ENCODE results near the gene UCN. TPM values are rescaled to one million over a fixed set of nuclear protein-coding genes. Genes with fewer than 3 reads are reported as not detected.
A peak's percentile ranks its signal among the peaks of the same experiment; 100 is the strongest.
"Not testable (repeated sequence)": the region's sequence is repeated elsewhere in the genome, so short reads cannot be mapped to it uniquely, and the experiment has no call there.

Gene UCN
- total and polyA plus RNA-seq, 2 donors (not counting 1 experiment from before 2014, with no cell fraction given) = 3.6 to 4.5 TPM

- no peaks in the 10 kb centered on the region for H3K27me3 Mint-ChIP-seq
- H3K4me3 Mint-ChIP-seq = peak overlapping the region; percentile 99
- WGBS (ENCODE audit: insufficient coverage) = 0% methylated on average over 8 of the region's 10 CpGs
- peak overlapping the region; percentile 97 for H3K27ac Mint-ChIP-seq
- no peak for TF ChIP-seq EZH2 (IDR thresholded peaks at IDR 0.05; ENCODE audit: borderline replicate concordance, insufficient read depth, low read depth, low read length, poor library complexity, severe bottlenecking)
- TF ChIP-seq CTCF (IDR thresholded peaks at IDR 0.05) = no peak
- peaks cover 3 to 19% of the 10 kb centered on the region in 2 experiments for H3K36me3 ChIP-seq (replicated peaks in 1 of 2; ENCODE audit: control extremely low read depth in 1 of 2, control insufficient read depth in 1 of 2, extremely low read depth in 1 of 2, insufficient read depth in 2 of 2, low read length in 1 of 2)
- ChIA-PET POLR2A (interaction anchor here (0.7 to 2.1 kb wide), 5 partner anchors 34 to 106 kb away, joined by 3 to 9 read pairs (median 4); partner anchors contain the start of genes GTF3C2, NRBP1, PPM1G and ZNF513), CTCF (interaction anchor here (0.8 to 3.7 kb wide), 4 partner anchors 19 to 49 kb away, joined by 3 to 24 read pairs (median 5); partner anchors contain the start of gene SNX17)
- peak; percentile 32 for ATAC-seq (ENCODE audit: low read depth)
- H2AFZ ChIP-seq (ENCODE audit: insufficient read depth, low read depth, low read length, poor library complexity, severe bottlenecking) = peak overlapping the region; percentile 92
- intact Hi-C loops (cut with micrococcal nuclease) = loop anchor here (2.0 to 5.0 kb wide), 6 partner anchors 20 to 1070 kb away; partner anchors contain the start of genes FOSL2, ZNF512 and ZNF513
- peak overlapping the region; percentile 72 to 99 (median 93) for H3K4me3 ChIP-seq (ENCODE audit: control extremely low read depth in 1 of 5, extremely low read depth in 1 of 5, insufficient read depth in 1 of 5, low read depth in 2 of 5, low read length in 4 of 5)
- no peaks in the 10 kb centered on the region for H3K27me3 ChIP-seq (replicated peaks in 1 of 4; ENCODE audit: control extremely low read depth in 1 of 4, control insufficient read depth in 3 of 4, insufficient read depth in 4 of 4, low read length in 3 of 4)
- H3K9me3 Mint-ChIP-seq (ENCODE audit: insufficient read depth) = no peaks in the 10 kb centered on the region
- peak; percentile 66 for DNase-seq
- no peaks in the 10 kb centered on the region for H4K20me1 ChIP-seq (ENCODE audit: control insufficient read depth, insufficient read depth, low read length, poor library complexity, severe bottlenecking)
- peaks cover 27% of the 10 kb centered on the region for H3K4me1 Mint-ChIP-seq
- peak overlapping the region; percentile 98 for H3K9ac ChIP-seq (ENCODE audit: low read length)
- peak overlapping the region; percentile 91 for H3K4me2 ChIP-seq (replicated peaks; ENCODE audit: low read depth, low read length, poor library complexity, severe bottlenecking)
- H3K79me2 ChIP-seq (ENCODE audit: control insufficient read depth, insufficient read depth, low read length) = peaks cover 40% of the 10 kb centered on the region
- peak overlapping the region; percentile 75 to 96 for H3K27ac ChIP-seq (ENCODE audit: low read length in 2 of 2)
- H3K9me3 ChIP-seq (ENCODE audit: control extremely low read depth in 1 of 3, control insufficient read depth in 2 of 3, insufficient read depth in 1 of 3, low read length in 2 of 3) = no peaks in the 10 kb centered on the region
- peaks cover 12 to 20% of the 10 kb centered on the region in 2 donors for H3K4me1 ChIP-seq (ENCODE audit: control insufficient read depth in 2 of 2, insufficient read depth in 2 of 2, low read length in 2 of 2)
These were observed 14.1 kb upstream of the UCN start for GRCh38 chr2:27322301-27322765.

GRCh38 chr2:27320958-27321543, 12.8 kb upstream of the UCN start:
- H3K4me1 ChIP-seq (ENCODE audit: control insufficient read depth in 2 of 2, insufficient read depth in 2 of 2, low read length in 2 of 2) = peaks cover 12 to 20% of the 10 kb centered on the region in 2 donors
- H3K27me3 ChIP-seq (replicated peaks in 1 of 4; ENCODE audit: control extremely low read depth in 1 of 4, control insufficient read depth in 3 of 4, insufficient read depth in 4 of 4, low read length in 3 of 4) = no peaks in the 10 kb centered on the region
- H4K20me1 ChIP-seq (ENCODE audit: control insufficient read depth, insufficient read depth, low read length, poor library complexity, severe bottlenecking) = no peaks in the 10 kb centered on the region
- no peaks in the 10 kb centered on the region for H3K9me3 ChIP-seq (ENCODE audit: control extremely low read depth in 1 of 3, control insufficient read depth in 2 of 3, insufficient read depth in 1 of 3, low read length in 2 of 3)
- Mint-ChIP-seq H3K4me1 (peaks cover 27% of the 10 kb centered on the region), H3K27me3 (no peaks in the 10 kb centered on the region), H3K4me3 (peak overlapping the region; percentile 99), H3K27ac (no peak overlapping the region), H3K9me3 (ENCODE audit: insufficient read depth) (no peaks in the 10 kb centered on the region)
- ChIA-PET POLR2A (interaction anchor here (0.6 kb wide), 1 partner anchor 85 kb away, joined by 3 read pairs; no protein-coding TSS in a partner anchor), CTCF (interaction anchor here (3.7 kb wide), 1 partner anchor 17 kb away, joined by 24 read pairs; no protein-coding TSS in a partner anchor)
- H3K4me2 ChIP-seq (replicated peaks; ENCODE audit: low read depth, low read length, poor library complexity, severe bottlenecking) = no peak overlapping the region
- DNase-seq = no peak
- peaks cover 40% of the 10 kb centered on the region for H3K79me2 ChIP-seq (ENCODE audit: control insufficient read depth, insufficient read depth, low read length)
- 87% methylated on average over 7 of the region's 8 CpGs for WGBS (ENCODE audit: insufficient coverage)
- no peak overlapping the region for H3K27ac ChIP-seq (ENCODE audit: low read length in 2 of 2)
- ATAC-seq (ENCODE audit: low read depth) = no peak
- intact Hi-C loops (cut with micrococcal nuclease) = loop anchor here (5.0 kb wide), 1 partner anchor 1071 kb away; the partner anchor contains the start of gene FOSL2
- peaks cover 0 to 17% of the 10 kb centered on the region in 2 experiments for H3K36me3 ChIP-seq (replicated peaks in 1 of 2; ENCODE audit: control extremely low read depth in 1 of 2, control insufficient read depth in 1 of 2, extremely low read depth in 1 of 2, insufficient read depth in 2 of 2, low read length in 1 of 2)
- no peak for TF ChIP-seq EZH2 (IDR thresholded peaks at IDR 0.05; ENCODE audit: borderline replicate concordance, insufficient read depth, low read depth, low read length, poor library complexity, severe bottlenecking)
- H3K4me3 ChIP-seq (ENCODE audit: control extremely low read depth in 1 of 5, extremely low read depth in 1 of 5, insufficient read depth in 1 of 5, low read depth in 2 of 5, low read length in 4 of 5) = no peak overlapping the region
- no peak overlapping the region for H3K9ac ChIP-seq (ENCODE audit: low read length)
- no peak overlapping the region for H2AFZ ChIP-seq (ENCODE audit: insufficient read depth, low read depth, low read length, poor library complexity, severe bottlenecking)

- H3K27ac ChIP-seq (ENCODE audit: low read length in 2 of 2); H3K27ac Mint-ChIP-seq; H4K20me1 ChIP-seq (ENCODE audit: control insufficient read depth, insufficient read depth, low read length, poor library complexity, severe bottlenecking); H2AFZ ChIP-seq (ENCODE audit: insufficient read depth, low read depth, low read length, poor library complexity, severe bottlenecking); CTCF ChIA-PET; DNase-seq; H3K9ac ChIP-seq (ENCODE audit: low read length); ATAC-seq (ENCODE audit: low read depth); H3K27me3 ChIP-seq (replicated peaks in 1 of 4; ENCODE audit: control extremely low read depth in 1 of 4, control insufficient read depth in 3 of 4, insufficient read depth in 4 of 4, low read length in 3 of 4); H3K9me3 Mint-ChIP-seq (ENCODE audit: insufficient read depth); H3K4me3 Mint-ChIP-seq; H3K4me2 ChIP-seq (replicated peaks; ENCODE audit: low read depth, low read length, poor library complexity, severe bottlenecking); H3K9me3 ChIP-seq (ENCODE audit: control extremely low read depth in 1 of 3, control insufficient read depth in 2 of 3, insufficient read depth in 1 of 3, low read length in 2 of 3); H3K27me3 Mint-ChIP-seq; H3K4me3 ChIP-seq (ENCODE audit: control extremely low read depth in 1 of 5, extremely low read depth in 1 of 5, insufficient read depth in 1 of 5, low read depth in 2 of 5, low read length in 4 of 5): not testable (repeated sequence)
- POLR2A ChIA-PET = interaction anchor here (0.7 kb wide), 1 partner anchor 185 kb away, joined by 3 read pairs; no protein-coding TSS in a partner anchor
- intact Hi-C loops (cut with micrococcal nuclease) = loop anchor here (5.0 kb wide), 1 partner anchor 1072 kb away; the partner anchor contains the start of gene FOSL2
- peaks cover 0 to 17% of the 10 kb centered on the region in 2 experiments for H3K36me3 ChIP-seq (replicated peaks in 1 of 2; ENCODE audit: control extremely low read depth in 1 of 2, control insufficient read depth in 1 of 2, extremely low read depth in 1 of 2, insufficient read depth in 2 of 2, low read length in 1 of 2)
- H3K4me1 ChIP-seq (ENCODE audit: control insufficient read depth in 2 of 2, insufficient read depth in 2 of 2, low read length in 2 of 2) = peaks cover 12 to 20% of the 10 kb centered on the region in 2 donors
- WGBS (ENCODE audit: insufficient coverage) = 98% methylated on average over 7 of the region's 15 CpGs
- peaks cover 27% of the 10 kb centered on the region for H3K4me1 Mint-ChIP-seq
- H3K79me2 ChIP-seq (ENCODE audit: control insufficient read depth, insufficient read depth, low read length) = peaks cover 40% of the 10 kb centered on the region
These were observed 11.6 kb upstream of the UCN start for GRCh38 chr2:27319839-27320238.
